Measurements from ENCODE around the gene APBA2.

Gene APBA2

GRCh38 chr15:29129221-29129620, 243.4 kb downstream of the APBA2 start:
- Histone ChIP-seq H3K79me2 (ENCODE audit: insufficient read depth, low read length) (no peaks in the 10 kb centered on the region), H3K9me3 (ENCODE audit: insufficient read depth, low read length, severe bottlenecking) (no peaks in the 10 kb centered on the region), H3K27me3 (ENCODE audit: insufficient read depth, low read length, poor library complexity) (no peaks in the 10 kb centered on the region), H3K4me1 (ENCODE audit: insufficient read depth, low read length) (no peaks in the 10 kb centered on the region), H3K27ac (ENCODE audit: low read length) (no peak overlapping the region), H3K36me3 (ENCODE audit: insufficient read depth, low read length) (no peaks in the 10 kb centered on the region), H3K9ac (ENCODE audit: low read depth, low read length) (no peak overlapping the region), H3K4me2 (ENCODE audit: insufficient read depth, low read length) (no peak overlapping the region), H3K4me3 (ENCODE audit: low read depth in 1 of 2, low read length in 2 of 2) (no peak overlapping the region), H2AFZ (ENCODE audit: low read depth, low read length) (no peak overlapping the region), H4K20me1 (ENCODE audit: insufficient read depth, low read length) (no peaks in the 10 kb centered on the region)
- TF ChIP-seq CTCF (IDR thresholded peaks at IDR 0.05; ENCODE audit: borderline replicate concordance, extremely low read depth, low read length, poor library complexity, severe bottlenecking), result no peak
- TF ChIP-seq EZH2 (IDR thresholded peaks at IDR 0.05; ENCODE audit: borderline replicate concordance, low read depth, low read length, severe bottlenecking), result no peak
- ATAC-seq (ENCODE audit: insufficient read depth, low read depth) (no peak), DNase-seq (no peak)

- no peak for ATAC-seq (ENCODE audit: insufficient read depth, low read depth)
- no peak overlapping the region for H3K4me3 ChIP-seq (ENCODE audit: low read depth in 1 of 2, low read length in 2 of 2)
- no peaks in the 10 kb centered on the region for H3K27me3 ChIP-seq (ENCODE audit: insufficient read depth, low read length, poor library complexity)
- H3K79me2 ChIP-seq (ENCODE audit: insufficient read depth, low read length), result no peaks in the 10 kb centered on the region
- H2AFZ ChIP-seq (ENCODE audit: low read depth, low read length), result no peak overlapping the region
- no peak overlapping the region for H3K9ac ChIP-seq (ENCODE audit: low read depth, low read length)
- no peak overlapping the region for H3K4me2 ChIP-seq (ENCODE audit: insufficient read depth, low read length)
- no peaks in the 10 kb centered on the region for H4K20me1 ChIP-seq (ENCODE audit: insufficient read depth, low read length)
- H3K27ac ChIP-seq (ENCODE audit: low read length), result no peak overlapping the region
- no peaks in the 10 kb centered on the region for H3K4me1 ChIP-seq (ENCODE audit: insufficient read depth, low read length)
- TF ChIP-seq CTCF (IDR thresholded peaks at IDR 0.05; ENCODE audit: borderline replicate concordance, extremely low read depth, low read length, poor library complexity, severe bottlenecking) (no peak), EZH2 (IDR thresholded peaks at IDR 0.05; ENCODE audit: borderline replicate concordance, low read depth, low read length, severe bottlenecking) (no peak)
- no peaks in the 10 kb centered on the region for H3K9me3 ChIP-seq (ENCODE audit: insufficient read depth, low read length, severe bottlenecking)
- no peak for DNase-seq
- no peaks in the 10 kb centered on the region for H3K36me3 ChIP-seq (ENCODE audit: insufficient read depth, low read length)
Observed at GRCh38 chr15:29129926-29130325, 244.2 kb downstream of the APBA2 start.

GRCh38 chr15:29130476-29130875, 244.7 kb downstream of the APBA2 start:
- TF ChIP-seq CTCF (IDR thresholded peaks at IDR 0.05; ENCODE audit: borderline replicate concordance, extremely low read depth, low read length, poor library complexity, severe bottlenecking) (no peak), EZH2 (IDR thresholded peaks at IDR 0.05; ENCODE audit: borderline replicate concordance, low read depth, low read length, severe bottlenecking) (no peak)
- DNase-seq (no peak), ATAC-seq (ENCODE audit: insufficient read depth, low read depth) (no peak)
- Histone ChIP-seq H3K36me3 (ENCODE audit: insufficient read depth, low read length) (no peaks in the 10 kb centered on the region), H4K20me1 (ENCODE audit: insufficient read depth, low read length) (no peaks in the 10 kb centered on the region), H3K4me3 (ENCODE audit: low read depth in 1 of 2, low read length in 2 of 2) (no peak overlapping the region), H3K27ac (ENCODE audit: low read length) (no peak overlapping the region), H3K27me3 (ENCODE audit: insufficient read depth, low read length, poor library complexity) (no peaks in the 10 kb centered on the region), H3K4me2 (ENCODE audit: insufficient read depth, low read length) (no peak overlapping the region), H3K9me3 (ENCODE audit: insufficient read depth, low read length, severe bottlenecking) (no peaks in the 10 kb centered on the region), H3K4me1 (ENCODE audit: insufficient read depth, low read length) (no peaks in the 10 kb centered on the region), H2AFZ (ENCODE audit: low read depth, low read length) (no peak overlapping the region), H3K79me2 (ENCODE audit: insufficient read depth, low read length) (no peaks in the 10 kb centered on the region), H3K9ac (ENCODE audit: low read depth, low read length) (no peak overlapping the region)

Measured in DND-41 (cell line).